WTC11 (cell line): Measurements from ENCODE around the gene ARHGAP44. TPM values are rescaled to one million over a fixed set of nuclear protein-coding genes. Genes with fewer than 3 reads are reported as not detected.

Experiments
- ATAC-seq: fragments of 200-7000 bp; cut with Tn5 transposase; 2 replicates; pipeline ENCODE4 v1.10.0; 2021; ENCODE audit warnings: mild to moderate bottlenecking, moderate library complexity
- CTCF ChIA-PET: fragments of 300-600 bp; sonication (Branson Sonifier 250); formaldehyde crosslinking; loops from one replicate; lab custom pipeline; 2021; ENCODE audit warnings: antibody characterized with exemption; lab: Charles Lee
- POLR2A ChIA-PET: fragments of 350-600 bp; sonication (Branson Sonifier 250); formaldehyde crosslinking; loops from one replicate; lab custom pipeline; 2021; ENCODE audit warnings: antibody characterized with exemption; lab: Charles Lee
- DNase-seq: peaks from one replicate; pipeline ENCODE4 v3.0.0; 2021; ENCODE audit warnings: low spot score
- H3K27ac Mint-ChIP-seq: 2 replicates; pipeline ENCODE4 v1.8.0; 2021; ENCODE audit warnings: mixed read lengths
- H3K27me3 Mint-ChIP-seq: 2 replicates; pipeline ENCODE4 v1.8.0; 2021; ENCODE audit warnings: low read depth, mild to moderate bottlenecking, moderate library complexity, mixed read lengths
- H3K36me3 Mint-ChIP-seq: 2 replicates; pipeline ENCODE4 v1.8.0; 2021; ENCODE audit warnings: mixed read lengths
- H3K4me1 Mint-ChIP-seq: 2 replicates; pipeline ENCODE4 v1.8.0; 2022; ENCODE audit warnings: mixed read lengths
- H3K4me3 Mint-ChIP-seq: 2 replicates; pipeline ENCODE4 v1.8.0; 2021; ENCODE audit warnings: mild to moderate bottlenecking, moderate library complexity, mixed read lengths
- H3K9me3 Mint-ChIP-seq: 2 replicates; pipeline ENCODE4 v1.8.0; 2021; ENCODE audit warnings: mixed read lengths
- HMGA2 ChIP-seq: fragments of 250-450 bp; sonication (Bioruptor Pico); IDR thresholded peaks from 2 replicates; pipeline ENCODE4 v1.4.0; 2021; ENCODE audit warnings: mild to moderate bottlenecking, moderate library complexity
- NFE2L1 ChIP-seq: sonication (generic); formaldehyde crosslinking; IDR thresholded peaks from 2 replicates; pipeline ENCODE4 v1.8.1; 2023; ENCODE audit warnings: missing genetic modification reagents
- NR2C2 ChIP-seq: sonication (generic); formaldehyde crosslinking; IDR thresholded peaks from 2 replicates; pipeline ENCODE4 v1.8.0; 2022; ENCODE audit warnings: mild to moderate bottlenecking, missing genetic modification reagents
- NR3C1 ChIP-seq: sonication (generic); formaldehyde crosslinking; conservative IDR thresholded peaks from 2 replicates; pipeline ENCODE4 v1.8.1; 2023; ENCODE audit warnings: low read depth, mild to moderate bottlenecking, missing genetic modification reagents
- ZNF138 ChIP-seq: sonication (generic); formaldehyde crosslinking; conservative IDR thresholded peaks from 2 replicates; pipeline ENCODE4 v1.8.1; 2022; ENCODE audit warnings: mild to moderate bottlenecking, moderate library complexity, missing genetic modification reagents
- ZNF416 ChIP-seq: fragments of 250-450 bp; sonication (Bioruptor Pico); IDR thresholded peaks from 2 replicates; pipeline ENCODE4 v1.9.0; 2021; ENCODE audit warnings: mild to moderate bottlenecking, inconsistent platforms
- total RNA-seq: library from RNA; stranded (reverse); gene quantifications from 3 replicates; pipeline ENCODE4 v1.2.3, GENCODE V29; 2021
- TF ChIP-seq, protein P1 (sequence below): sonication (generic); formaldehyde crosslinking; IDR thresholded peaks from 2 replicates; pipeline ENCODE4 v1.8.1; 2023; ENCODE audit warnings: mild to moderate bottlenecking, missing genetic modification reagents, borderline replicate concordance
- TF ChIP-seq, protein P2 (sequence below): fragments of 200-600 bp; IDR thresholded peaks from 2 replicates; pipeline ENCODE4 v1.8.0; 2022; ENCODE audit warnings: antibody characterized with exemption
- TF ChIP-seq, protein P3 (sequence below): fragments of 250-450 bp; sonication (Bioruptor Pico); IDR thresholded peaks from 2 replicates; pipeline ENCODE4 v1.9.0; 2021; ENCODE audit warnings: mild to moderate bottlenecking
- TF ChIP-seq, protein P4 (sequence below): sonication (generic); formaldehyde crosslinking; conservative IDR thresholded peaks from 2 replicates; pipeline ENCODE4 v1.8.1; 2023; ENCODE audit warnings: mild to moderate bottlenecking, low read depth, missing genetic modification reagents, moderate library complexity
- TF ChIP-seq, protein P5 (sequence below): sonication (generic); formaldehyde crosslinking; IDR thresholded peaks from 2 replicates; pipeline ENCODE4 v1.8.1; 2022; ENCODE audit warnings: missing genetic modification reagents, borderline replicate concordance
- TF ChIP-seq, protein P6 (sequence below): sonication (generic); formaldehyde crosslinking; IDR thresholded peaks from 2 replicates; pipeline ENCODE4 v1.8.0; 2022; ENCODE audit warnings: missing genetic modification reagents
- TF ChIP-seq, protein P7 (sequence below): fragments of 250-450 bp; sonication (Bioruptor Pico); conservative IDR thresholded peaks from 2 replicates; pipeline ENCODE4 v1.9.0; 2021; ENCODE audit warnings: mild to moderate bottlenecking

Gene ARHGAP44
- total RNA-seq, 1 experiment from 2014 or later, result 23.8 TPM

DNA sequence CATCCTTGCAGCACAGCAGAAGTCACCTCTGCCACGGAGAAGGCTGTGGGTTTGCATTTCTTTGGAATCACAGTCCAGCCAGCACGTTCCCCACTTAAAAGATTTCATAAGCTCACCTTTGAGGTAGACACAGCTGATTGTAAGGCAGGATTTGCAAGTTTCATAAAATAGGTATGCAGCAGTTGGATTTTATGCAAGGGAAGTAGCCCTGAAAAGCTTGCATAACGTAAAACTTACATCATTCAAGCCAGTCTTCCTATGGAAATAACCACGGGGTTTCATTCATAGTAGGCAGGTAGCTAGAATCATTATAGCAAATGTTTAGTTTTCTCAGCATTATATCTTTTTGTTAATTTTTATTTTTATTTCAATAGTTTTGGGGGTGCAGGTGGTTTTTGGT is 49.8 kb upstream of the ARHGAP44 start:
- CTCF ChIA-PET, result interaction anchor here (0.6 to 1.6 kb wide), 3 partner anchors 9 to 397 kb away, joined by 3 to 5 read pairs (median 4); no protein-coding TSS in a partner anchor
- Mint-ChIP-seq H3K4me1 (peaks cover 21% of the 10 kb centered on the region), H3K9me3 (no peaks in the 10 kb centered on the region), H3K27me3 (no peaks in the 10 kb centered on the region), H3K36me3 (no peaks in the 10 kb centered on the region), H3K4me3 (no peak overlapping the region)
- DNase-seq, result no peak
- ATAC-seq, result no peak
- TF ChIP-seq, protein P1, sequence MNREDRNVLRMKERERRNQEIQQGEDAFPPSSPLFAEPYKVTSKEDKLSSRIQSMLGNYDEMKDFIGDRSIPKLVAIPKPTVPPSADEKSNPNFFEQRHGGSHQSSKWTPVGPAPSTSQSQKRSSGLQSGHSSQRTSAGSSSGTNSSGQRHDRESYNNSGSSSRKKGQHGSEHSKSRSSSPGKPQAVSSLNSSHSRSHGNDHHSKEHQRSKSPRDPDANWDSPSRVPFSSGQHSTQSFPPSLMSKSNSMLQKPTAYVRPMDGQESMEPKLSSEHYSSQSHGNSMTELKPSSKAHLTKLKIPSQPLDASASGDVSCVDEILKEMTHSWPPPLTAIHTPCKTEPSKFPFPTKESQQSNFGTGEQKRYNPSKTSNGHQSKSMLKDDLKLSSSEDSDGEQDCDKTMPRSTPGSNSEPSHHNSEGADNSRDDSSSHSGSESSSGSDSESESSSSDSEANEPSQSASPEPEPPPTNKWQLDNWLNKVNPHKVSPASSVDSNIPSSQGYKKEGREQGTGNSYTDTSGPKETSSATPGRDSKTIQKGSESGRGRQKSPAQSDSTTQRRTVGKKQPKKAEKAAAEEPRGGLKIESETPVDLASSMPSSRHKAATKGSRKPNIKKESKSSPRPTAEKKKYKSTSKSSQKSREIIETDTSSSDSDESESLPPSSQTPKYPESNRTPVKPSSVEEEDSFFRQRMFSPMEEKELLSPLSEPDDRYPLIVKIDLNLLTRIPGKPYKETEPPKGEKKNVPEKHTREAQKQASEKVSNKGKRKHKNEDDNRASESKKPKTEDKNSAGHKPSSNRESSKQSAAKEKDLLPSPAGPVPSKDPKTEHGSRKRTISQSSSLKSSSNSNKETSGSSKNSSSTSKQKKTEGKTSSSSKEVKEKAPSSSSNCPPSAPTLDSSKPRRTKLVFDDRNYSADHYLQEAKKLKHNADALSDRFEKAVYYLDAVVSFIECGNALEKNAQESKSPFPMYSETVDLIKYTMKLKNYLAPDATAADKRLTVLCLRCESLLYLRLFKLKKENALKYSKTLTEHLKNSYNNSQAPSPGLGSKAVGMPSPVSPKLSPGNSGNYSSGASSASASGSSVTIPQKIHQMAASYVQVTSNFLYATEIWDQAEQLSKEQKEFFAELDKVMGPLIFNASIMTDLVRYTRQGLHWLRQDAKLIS, result no peak
- TF ChIP-seq, protein P2, sequence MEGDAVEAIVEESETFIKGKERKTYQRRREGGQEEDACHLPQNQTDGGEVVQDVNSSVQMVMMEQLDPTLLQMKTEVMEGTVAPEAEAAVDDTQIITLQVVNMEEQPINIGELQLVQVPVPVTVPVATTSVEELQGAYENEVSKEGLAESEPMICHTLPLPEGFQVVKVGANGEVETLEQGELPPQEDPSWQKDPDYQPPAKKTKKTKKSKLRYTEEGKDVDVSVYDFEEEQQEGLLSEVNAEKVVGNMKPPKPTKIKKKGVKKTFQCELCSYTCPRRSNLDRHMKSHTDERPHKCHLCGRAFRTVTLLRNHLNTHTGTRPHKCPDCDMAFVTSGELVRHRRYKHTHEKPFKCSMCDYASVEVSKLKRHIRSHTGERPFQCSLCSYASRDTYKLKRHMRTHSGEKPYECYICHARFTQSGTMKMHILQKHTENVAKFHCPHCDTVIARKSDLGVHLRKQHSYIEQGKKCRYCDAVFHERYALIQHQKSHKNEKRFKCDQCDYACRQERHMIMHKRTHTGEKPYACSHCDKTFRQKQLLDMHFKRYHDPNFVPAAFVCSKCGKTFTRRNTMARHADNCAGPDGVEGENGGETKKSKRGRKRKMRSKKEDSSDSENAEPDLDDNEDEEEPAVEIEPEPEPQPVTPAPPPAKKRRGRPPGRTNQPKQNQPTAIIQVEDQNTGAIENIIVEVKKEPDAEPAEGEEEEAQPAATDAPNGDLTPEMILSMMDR, result no peak
- TF ChIP-seq NR2C2 (CRISPR knock-in tag) (no peak), HMGA2 (CRISPR knock-in tag) (no peak), NR3C1 (CRISPR knock-in tag) (no peak), ZNF138 (CRISPR knock-in tag) (no peak), NFE2L1 (no peak), ZNF416 (CRISPR knock-in tag) (no peak)
- TF ChIP-seq, protein P3, sequence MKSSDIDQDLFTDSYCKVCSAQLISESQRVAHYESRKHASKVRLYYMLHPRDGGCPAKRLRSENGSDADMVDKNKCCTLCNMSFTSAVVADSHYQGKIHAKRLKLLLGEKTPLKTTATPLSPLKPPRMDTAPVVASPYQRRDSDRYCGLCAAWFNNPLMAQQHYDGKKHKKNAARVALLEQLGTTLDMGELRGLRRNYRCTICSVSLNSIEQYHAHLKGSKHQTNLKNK (CRISPR knock-in tag), result no peak
- TF ChIP-seq, protein P4, sequence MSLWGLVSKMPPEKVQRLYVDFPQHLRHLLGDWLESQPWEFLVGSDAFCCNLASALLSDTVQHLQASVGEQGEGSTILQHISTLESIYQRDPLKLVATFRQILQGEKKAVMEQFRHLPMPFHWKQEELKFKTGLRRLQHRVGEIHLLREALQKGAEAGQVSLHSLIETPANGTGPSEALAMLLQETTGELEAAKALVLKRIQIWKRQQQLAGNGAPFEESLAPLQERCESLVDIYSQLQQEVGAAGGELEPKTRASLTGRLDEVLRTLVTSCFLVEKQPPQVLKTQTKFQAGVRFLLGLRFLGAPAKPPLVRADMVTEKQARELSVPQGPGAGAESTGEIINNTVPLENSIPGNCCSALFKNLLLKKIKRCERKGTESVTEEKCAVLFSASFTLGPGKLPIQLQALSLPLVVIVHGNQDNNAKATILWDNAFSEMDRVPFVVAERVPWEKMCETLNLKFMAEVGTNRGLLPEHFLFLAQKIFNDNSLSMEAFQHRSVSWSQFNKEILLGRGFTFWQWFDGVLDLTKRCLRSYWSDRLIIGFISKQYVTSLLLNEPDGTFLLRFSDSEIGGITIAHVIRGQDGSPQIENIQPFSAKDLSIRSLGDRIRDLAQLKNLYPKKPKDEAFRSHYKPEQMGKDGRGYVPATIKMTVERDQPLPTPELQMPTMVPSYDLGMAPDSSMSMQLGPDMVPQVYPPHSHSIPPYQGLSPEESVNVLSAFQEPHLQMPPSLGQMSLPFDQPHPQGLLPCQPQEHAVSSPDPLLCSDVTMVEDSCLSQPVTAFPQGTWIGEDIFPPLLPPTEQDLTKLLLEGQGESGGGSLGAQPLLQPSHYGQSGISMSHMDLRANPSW, result no peak
- TF ChIP-seq, protein P5, sequence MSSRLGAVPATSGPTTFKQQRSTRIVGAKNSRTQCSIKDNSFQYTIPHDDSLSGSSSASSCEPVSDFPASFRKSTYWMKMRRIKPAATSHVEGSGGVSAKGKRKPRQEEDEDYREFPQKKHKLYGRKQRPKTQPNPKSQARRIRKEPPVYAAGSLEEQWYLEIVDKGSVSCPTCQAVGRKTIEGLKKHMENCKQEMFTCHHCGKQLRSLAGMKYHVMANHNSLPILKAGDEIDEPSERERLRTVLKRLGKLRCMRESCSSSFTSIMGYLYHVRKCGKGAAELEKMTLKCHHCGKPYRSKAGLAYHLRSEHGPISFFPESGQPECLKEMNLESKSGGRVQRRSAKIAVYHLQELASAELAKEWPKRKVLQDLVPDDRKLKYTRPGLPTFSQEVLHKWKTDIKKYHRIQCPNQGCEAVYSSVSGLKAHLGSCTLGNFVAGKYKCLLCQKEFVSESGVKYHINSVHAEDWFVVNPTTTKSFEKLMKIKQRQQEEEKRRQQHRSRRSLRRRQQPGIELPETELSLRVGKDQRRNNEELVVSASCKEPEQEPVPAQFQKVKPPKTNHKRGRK, result no peak
- TF ChIP-seq, protein P6, sequence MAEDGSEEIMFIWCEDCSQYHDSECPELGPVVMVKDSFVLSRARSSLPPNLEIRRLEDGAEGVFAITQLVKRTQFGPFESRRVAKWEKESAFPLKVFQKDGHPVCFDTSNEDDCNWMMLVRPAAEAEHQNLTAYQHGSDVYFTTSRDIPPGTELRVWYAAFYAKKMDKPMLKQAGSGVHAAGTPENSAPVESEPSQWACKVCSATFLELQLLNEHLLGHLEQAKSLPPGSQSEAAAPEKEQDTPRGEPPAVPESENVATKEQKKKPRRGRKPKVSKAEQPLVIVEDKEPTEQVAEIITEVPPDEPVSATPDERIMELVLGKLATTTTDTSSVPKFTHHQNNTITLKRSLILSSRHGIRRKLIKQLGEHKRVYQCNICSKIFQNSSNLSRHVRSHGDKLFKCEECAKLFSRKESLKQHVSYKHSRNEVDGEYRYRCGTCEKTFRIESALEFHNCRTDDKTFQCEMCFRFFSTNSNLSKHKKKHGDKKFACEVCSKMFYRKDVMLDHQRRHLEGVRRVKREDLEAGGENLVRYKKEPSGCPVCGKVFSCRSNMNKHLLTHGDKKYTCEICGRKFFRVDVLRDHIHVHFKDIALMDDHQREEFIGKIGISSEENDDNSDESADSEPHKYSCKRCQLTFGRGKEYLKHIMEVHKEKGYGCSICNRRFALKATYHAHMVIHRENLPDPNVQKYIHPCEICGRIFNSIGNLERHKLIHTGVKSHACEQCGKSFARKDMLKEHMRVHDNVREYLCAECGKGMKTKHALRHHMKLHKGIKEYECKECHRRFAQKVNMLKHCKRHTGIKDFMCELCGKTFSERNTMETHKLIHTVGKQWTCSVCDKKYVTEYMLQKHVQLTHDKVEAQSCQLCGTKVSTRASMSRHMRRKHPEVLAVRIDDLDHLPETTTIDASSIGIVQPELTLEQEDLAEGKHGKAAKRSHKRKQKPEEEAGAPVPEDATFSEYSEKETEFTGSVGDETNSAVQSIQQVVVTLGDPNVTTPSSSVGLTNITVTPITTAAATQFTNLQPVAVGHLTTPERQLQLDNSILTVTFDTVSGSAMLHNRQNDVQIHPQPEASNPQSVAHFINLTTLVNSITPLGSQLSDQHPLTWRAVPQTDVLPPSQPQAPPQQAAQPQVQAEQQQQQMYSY (CRISPR knock-in tag), result no peak
- TF ChIP-seq, protein P7, sequence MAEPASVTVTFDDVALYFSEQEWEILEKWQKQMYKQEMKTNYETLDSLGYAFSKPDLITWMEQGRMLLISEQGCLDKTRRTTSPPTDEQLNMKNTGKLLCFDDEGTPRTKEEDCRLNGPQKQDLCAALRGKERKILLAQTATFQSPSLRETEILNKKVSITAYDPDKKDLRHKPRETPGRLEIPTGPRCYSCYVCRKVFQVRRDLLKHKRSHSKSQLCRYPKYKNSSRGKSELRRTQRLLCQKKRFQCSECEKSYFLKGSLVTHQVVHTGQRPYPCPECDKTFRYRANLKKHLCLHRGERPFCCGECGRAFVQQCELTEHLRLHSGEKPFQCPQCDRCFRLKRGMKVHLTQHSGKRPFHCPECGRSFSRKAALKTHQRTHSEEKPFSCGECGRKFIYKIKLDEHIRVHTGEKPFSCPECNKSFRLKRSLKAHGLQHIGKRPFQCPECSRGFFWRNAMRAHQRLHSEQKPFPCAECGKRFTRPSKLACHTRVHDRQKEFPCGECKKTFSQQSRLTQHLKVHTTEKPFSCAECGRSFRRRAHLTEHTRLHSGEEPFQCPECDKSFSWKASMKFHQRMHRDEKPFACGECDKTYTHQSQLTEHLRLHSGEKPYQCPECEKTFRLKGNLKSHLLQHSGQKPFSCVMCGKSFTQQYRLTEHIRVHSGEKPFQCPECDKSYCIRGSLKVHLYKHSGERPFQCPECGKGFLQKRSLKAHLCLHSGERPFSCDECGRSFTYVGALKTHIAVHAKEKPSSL, result no peak
- TF ChIP-seq, all 79 proteins: peak for 0
- POLR2A ChIA-PET, result no interaction called here
- no peak overlapping the region for H3K27ac Mint-ChIP-seq
